ENCODE results near the gene MACO1.
"Not testable (repeated sequence)": the region's sequence is repeated elsewhere in the genome, so short reads cannot be mapped to it uniquely, and the experiment has no call there.

Gene MACO1

GRCh38 chr1:25502957-25503356 is 72.3 kb downstream of the MACO1 start:
- H3K36me3 ChIP-seq: peaks cover 3% of the 10 kb centered on the region; the same call in 1 of the 2 replicates
- H3K4me1 ChIP-seq: no peaks in the 10 kb centered on the region
- TF ChIP-seq, protein P1, sequence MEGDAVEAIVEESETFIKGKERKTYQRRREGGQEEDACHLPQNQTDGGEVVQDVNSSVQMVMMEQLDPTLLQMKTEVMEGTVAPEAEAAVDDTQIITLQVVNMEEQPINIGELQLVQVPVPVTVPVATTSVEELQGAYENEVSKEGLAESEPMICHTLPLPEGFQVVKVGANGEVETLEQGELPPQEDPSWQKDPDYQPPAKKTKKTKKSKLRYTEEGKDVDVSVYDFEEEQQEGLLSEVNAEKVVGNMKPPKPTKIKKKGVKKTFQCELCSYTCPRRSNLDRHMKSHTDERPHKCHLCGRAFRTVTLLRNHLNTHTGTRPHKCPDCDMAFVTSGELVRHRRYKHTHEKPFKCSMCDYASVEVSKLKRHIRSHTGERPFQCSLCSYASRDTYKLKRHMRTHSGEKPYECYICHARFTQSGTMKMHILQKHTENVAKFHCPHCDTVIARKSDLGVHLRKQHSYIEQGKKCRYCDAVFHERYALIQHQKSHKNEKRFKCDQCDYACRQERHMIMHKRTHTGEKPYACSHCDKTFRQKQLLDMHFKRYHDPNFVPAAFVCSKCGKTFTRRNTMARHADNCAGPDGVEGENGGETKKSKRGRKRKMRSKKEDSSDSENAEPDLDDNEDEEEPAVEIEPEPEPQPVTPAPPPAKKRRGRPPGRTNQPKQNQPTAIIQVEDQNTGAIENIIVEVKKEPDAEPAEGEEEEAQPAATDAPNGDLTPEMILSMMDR (IDR thresholded peaks at IDR 0.05; ENCODE audit: low read depth, low read length): no peak
- H3K4me3 ChIP-seq (ENCODE audit: low read depth, low read length): no peak overlapping the region
- DNase-seq: no peak
- H3K27me3 ChIP-seq: no peaks in the 10 kb centered on the region
- H3K9me3 ChIP-seq: no peaks in the 10 kb centered on the region

GRCh38 chr1:25503551-25504426 is 73.1 kb downstream of the MACO1 start:
- no peaks in the 10 kb centered on the region for H3K4me1 ChIP-seq
- DNase-seq: peak; percentile 33
- TF ChIP-seq, protein P1 (IDR thresholded peaks at IDR 0.05; ENCODE audit: low read depth, low read length): peak; percentile 45
- no peak overlapping the region for H3K4me3 ChIP-seq (ENCODE audit: low read depth, low read length)
- H3K36me3 ChIP-seq: peaks cover 3% of the 10 kb centered on the region; the same call in 1 of the 2 replicates
- no peaks in the 10 kb centered on the region for H3K9me3 ChIP-seq
- H3K27me3 ChIP-seq: no peaks in the 10 kb centered on the region

GRCh38 chr1:25504706-25505595 is 74.3 kb downstream of the MACO1 start:
- H3K4me3 ChIP-seq (ENCODE audit: low read depth, low read length): no peak overlapping the region
- H3K9me3 ChIP-seq: no peaks in the 10 kb centered on the region
- H3K36me3 ChIP-seq: peaks cover 3% of the 10 kb centered on the region; the same call in 1 of the 2 replicates
- no peak for DNase-seq
- no peaks in the 10 kb centered on the region for H3K27me3 ChIP-seq
- TF ChIP-seq, protein P1 (IDR thresholded peaks at IDR 0.05; ENCODE audit: low read depth, low read length): no peak
- H3K4me1 ChIP-seq: no peaks in the 10 kb centered on the region

- no peaks in the 10 kb centered on the region for H3K9me3 ChIP-seq
- peaks cover 3% of the 10 kb centered on the region; the same call in 1 of the 2 replicates for H3K36me3 ChIP-seq
- TF ChIP-seq, protein P1 (IDR thresholded peaks at IDR 0.05; ENCODE audit: low read depth, low read length): no peak
- H3K4me1 ChIP-seq: no peaks in the 10 kb centered on the region
- DNase-seq: no peak
- no peaks in the 10 kb centered on the region for H3K27me3 ChIP-seq
- H3K4me3 ChIP-seq (ENCODE audit: low read depth, low read length): no peak overlapping the region
Measured at GRCh38 chr1:25505656-25506385, 75.1 kb downstream of the MACO1 start.

DNA sequence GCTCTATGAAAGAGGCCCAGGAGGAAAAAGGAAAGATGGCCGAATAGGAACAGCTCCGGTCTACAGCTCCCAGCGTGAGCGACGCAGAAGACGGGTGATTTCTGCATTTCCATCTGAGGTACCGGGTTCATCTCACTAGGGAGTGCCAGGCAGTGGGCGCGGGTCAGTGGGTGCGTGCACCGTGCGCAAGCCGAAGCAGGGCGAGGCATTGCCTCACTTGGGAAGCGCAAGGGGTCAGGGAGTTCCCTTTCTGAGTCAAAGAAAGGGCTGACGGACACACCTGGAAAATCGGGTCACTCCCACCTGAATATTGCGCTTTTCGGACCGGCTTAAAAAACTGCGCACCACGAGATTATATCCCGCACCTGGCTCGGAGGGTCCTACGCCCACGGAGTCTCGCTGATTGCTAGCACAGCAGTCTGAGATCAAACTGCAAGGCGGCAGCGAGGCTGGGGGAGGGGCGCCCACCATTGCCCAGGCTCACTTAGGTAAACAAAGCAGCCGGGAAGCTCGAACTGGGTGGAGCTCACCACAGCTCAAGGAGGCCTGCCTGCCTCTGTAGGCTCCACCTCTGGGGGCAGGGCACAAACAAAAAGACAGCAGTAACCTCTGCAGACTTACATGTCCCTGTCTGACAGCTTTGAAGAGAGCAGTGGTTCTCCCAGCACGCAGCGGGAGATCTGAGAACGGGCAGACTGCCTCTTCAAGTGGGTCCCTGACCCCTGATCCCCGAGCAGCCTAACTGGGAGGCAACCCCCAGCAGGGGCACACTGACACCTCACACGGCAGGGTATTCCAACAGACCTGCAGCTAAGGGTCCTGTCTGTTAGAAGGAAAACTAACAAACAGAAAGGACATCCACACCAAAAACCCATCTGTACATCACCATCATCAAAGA is 76.1 kb downstream of the MACO1 start:
- DNase-seq; H3K4me1 ChIP-seq; H3K4me3 ChIP-seq (ENCODE audit: low read depth, low read length); H3K27me3 ChIP-seq; H3K36me3 ChIP-seq; H3K9me3 ChIP-seq: not testable (repeated sequence)

Data from BE2C (cell line).